HepG2 (cell line): Measurements from ENCODE around the gene IP6K1. TPM values are rescaled to one million over a fixed set of nuclear protein-coding genes. Genes with fewer than 3 reads are reported as not detected.

Experiments
- ATF7-NPFF ChIP-seq: sonication (generic); formaldehyde crosslinking; IDR thresholded peaks from 2 replicates; pipeline ENCODE4 v1.8.1; 2023; ENCODE audit warnings: mild to moderate bottlenecking, low read depth, missing genetic modification reagents, moderate library complexity
- CBX5 ChIP-seq: sonication (generic); formaldehyde crosslinking; IDR thresholded peaks from 2 replicates; pipeline ENCODE4 v1.4.0; 2020; ENCODE audit warnings: missing genetic modification reagents, borderline replicate concordance
- FOSL1 ChIP-seq: sonication (generic); formaldehyde crosslinking; IDR thresholded peaks from 2 replicates; pipeline ENCODE4 v1.9.0; 2021; ENCODE audit warnings: missing genetic modification reagents, borderline replicate concordance
- FOXC1 ChIP-seq: sonication (generic); formaldehyde crosslinking; IDR thresholded peaks from 2 replicates; pipeline ENCODE4 v1.8.0; 2022; ENCODE audit warnings: mild to moderate bottlenecking, missing genetic modification reagents, borderline replicate concordance
- FOXK1 ChIP-seq: sonication (generic); formaldehyde crosslinking; IDR thresholded peaks from 2 replicates; pipeline ENCODE4 v1.4.0; 2020; ENCODE audit warnings: low read depth, missing genetic modification reagents, borderline replicate concordance
- HIVEP1 ChIP-seq: sonication (generic); formaldehyde crosslinking; IDR thresholded peaks from 2 replicates; pipeline ENCODE4 v1.4.0; 2020; ENCODE audit warnings: mild to moderate bottlenecking, missing genetic modification reagents
- HMGA1 ChIP-seq: sonication (generic); formaldehyde crosslinking; conservative IDR thresholded peaks from 2 replicates; pipeline ENCODE4 v1.4.0; 2020; ENCODE audit warnings: missing genetic modification reagents
- MAZ ChIP-seq, 2 experiments: sonication (generic) in 1 of 2; formaldehyde crosslinking in 1 of 2; IDR thresholded peaks; 2 replicates each; pipeline versions ENCODE4 v1.5.0 to v1.6.1; 2012 to 2020; ENCODE audit warnings: low read depth in 2 of 2, mild to moderate bottlenecking in 2 of 2, borderline replicate concordance in 1 of 2, improper control_type of control experiment in 1 of 2, low read length in 1 of 2, missing genetic modification reagents in 1 of 2, moderate library complexity in 1 of 2
- NFKB2 ChIP-seq: sonication (generic); formaldehyde crosslinking; IDR thresholded peaks from 2 replicates; pipeline ENCODE4 v1.4.0; 2020; ENCODE audit warnings: missing genetic modification reagents, borderline replicate concordance
- NR2C2 ChIP-seq: sonication (generic); formaldehyde crosslinking; IDR thresholded peaks from 2 replicates; pipeline ENCODE4 v1.4.0; 2020; ENCODE audit warnings: missing genetic modification reagents, mild to moderate bottlenecking, moderate library complexity, borderline replicate concordance
- PAX8 ChIP-seq: sonication (generic); formaldehyde crosslinking; IDR thresholded peaks from 2 replicates; pipeline ENCODE4 v1.8.0; 2022; ENCODE audit warnings: mild to moderate bottlenecking, missing genetic modification reagents, borderline replicate concordance
- PBX3 ChIP-seq: sonication (generic); formaldehyde crosslinking; IDR thresholded peaks from 2 replicates; pipeline ENCODE4 v1.8.1; 2023; ENCODE audit warnings: missing genetic modification reagents, inconsistent platforms, borderline replicate concordance
- RORA ChIP-seq: sonication (generic); formaldehyde crosslinking; IDR thresholded peaks from 2 replicates; pipeline ENCODE4 v1.5.0; 2020; ENCODE audit warnings: mild to moderate bottlenecking, missing genetic modification reagents, moderate library complexity
- STAT5B ChIP-seq: sonication (generic); formaldehyde crosslinking; IDR thresholded peaks from 2 replicates; pipeline ENCODE4 v1.4.0; 2020; ENCODE audit warnings: missing genetic modification reagents
- TFAP4 ChIP-seq: sonication (generic); IDR thresholded peaks from 2 replicates; pipeline ENCODE4 v1.6.1; 2016; ENCODE audit warnings: low read depth, borderline replicate concordance
- ZFP1 ChIP-seq: IDR thresholded peaks from 2 replicates; pipeline ENCODE4 v1.6.1; 2016
- ZNF142 ChIP-seq: sonication (generic); formaldehyde crosslinking; IDR thresholded peaks from 2 replicates; pipeline ENCODE4 v1.4.0; 2020; ENCODE audit warnings: missing genetic modification reagents
- ZNF550 ChIP-seq: sonication (generic); formaldehyde crosslinking; IDR thresholded peaks from 2 replicates; pipeline ENCODE4 v1.4.0; 2020; ENCODE audit warnings: mild to moderate bottlenecking, missing genetic modification reagents, borderline replicate concordance
- ZNF598 ChIP-seq: sonication (generic); formaldehyde crosslinking; IDR thresholded peaks from 2 replicates; pipeline ENCODE4 v1.5.1; 2020; ENCODE audit warnings: mild to moderate bottlenecking, missing genetic modification reagents, borderline replicate concordance
- ZNF644 ChIP-seq: IDR thresholded peaks from 2 replicates; pipeline ENCODE4 v1.6.1; 2016; ENCODE audit warnings: low read depth
- ZNF766 ChIP-seq: sonication (generic); formaldehyde crosslinking; IDR thresholded peaks from 2 replicates; pipeline ENCODE4 v1.5.0; 2020; ENCODE audit warnings: missing genetic modification reagents, borderline replicate concordance
- polyA plus RNA-seq, 8 experiments: library from polyadenylated mRNA; depleted of rRNA in 3 of 8; stranded (reverse) in 7 of 8; unstranded in 1 of 8; fragments of >200 nt; fragmentation: Illumina TruSeq in 4 of 8; extraction: Trizol in 4 of 8; gene quantifications; 2 replicates each; pipeline versions ENCODE4 v1.2.1 to v1.2.3, GENCODE V29; 2011 to 2016; ENCODE audit warnings: low read depth in 4 of 8, missing spikeins in 1 of 8, mixed read lengths in 1 of 8; ENCODE audit not compliant: insufficient read depth in 1 of 8
- total RNA-seq, 5 experiments: library from RNA; depleted of rRNA; stranded (reverse); fragments of >200 nt; fragmentation: Illumina TruSeq; extraction: Trizol; gene quantifications; 2 replicates each; pipeline ENCODE4 v1.2.3, GENCODE V29; 2016; ENCODE audit warnings: low read depth in 1 of 5

Gene IP6K1
- total and polyA plus RNA-seq, 2 of the 13 experiments (the other 11 are each of a cell fraction or from before 2014, with no cell fraction given), result 17.7 to 29.7 TPM

- TF ChIP-seq NFKB2 (peak; percentile 59; the same call in 1 of the 2 replicates), NR2C2 (no peak), PAX8 (CRISPR knock-in tag) (0 out of 2 replicates have a peak, but pooled peaks have one; percentile 79), PBX3 (CRISPR knock-in tag) (peak; percentile 95; the same call in 1 of the 2 replicates), ZNF550 (CRISPR knock-in tag) (no peak), HIVEP1 (CRISPR knock-in tag) (peak; percentile 71), ZNF598 (CRISPR knock-in tag) (no peak), ZNF644 (CRISPR knock-in tag) (no peak), RORA (CRISPR knock-in tag) (no peak), CBX5 (CRISPR knock-in tag) (no peak), TFAP4 (no peak), ZNF766 (CRISPR knock-in tag) (no peak; the same call in 1 of the 2 replicates), HMGA1 (no peak), ZFP1 (CRISPR knock-in tag) (no peak), ATF7-NPFF (CRISPR knock-in tag) (peak; percentile 81), FOSL1 (no peak), FOXC1 (CRISPR knock-in tag) (no peak; the same call in 1 of the 2 replicates), MAZ (IDR thresholded peaks at IDR 0.05; ENCODE audit: borderline replicate concordance, low read depth, low read length) (no peak), MAZ (CRISPR knock-in tag; IDR thresholded peaks at IDR 0.05; ENCODE audit: low read depth) (no peak; the same call in 1 of the 2 replicates), STAT5B (0 out of 2 replicates have a peak, but pooled peaks have one; percentile 50), FOXK1 (peak; percentile 31; the same call in 1 of the 2 replicates), ZNF142 (no peak)
Measured at GRCh38 chr3:49786357-49787181, at the start of gene IP6K1 (continued).
